AG04450 (cell line): ENCODE data around the gene MATCAP1. TPM values are rescaled to one million over a fixed set of nuclear protein-coding genes. Genes with fewer than 3 reads are reported as not detected.
A peak's percentile ranks its signal among the peaks of the same experiment; 100 is the strongest.

Source experiments
- CTCF ChIA-PET: fragments of 300-600, 350-600 bp; formaldehyde crosslinking; extraction: SDS; loops from one replicate; lab custom pipeline; 2022; ENCODE audit warnings: antibody characterized with exemption, inconsistent platforms; lab: Charles Lee
- POLR2A ChIA-PET: fragments of 350-600 bp; formaldehyde crosslinking; extraction: SDS; loops from one replicate; lab custom pipeline; 2021; ENCODE audit warnings: antibody characterized with exemption, inconsistent platforms; lab: Yijun Ruan, JAX
- DNase-seq: peaks from one replicate; pipeline ENCODE4 v3.0.0-alpha.2; 2011; ENCODE audit warnings: low read depth, low spot score
- H3K27ac ChIP-seq: one replicate; pipeline ENCODE4 v1.5.1; 2012; ENCODE audit warnings: low read depth, low read length, control low read depth
- H3K27me3 ChIP-seq: one replicate; pipeline ENCODE4 v1.6.0; 2012; ENCODE audit warnings: low read length; ENCODE audit not compliant: control insufficient read depth, insufficient read depth
- H3K4me3 ChIP-seq: 2 replicates; pipeline ENCODE4 v1.5.1; 2011; ENCODE audit warnings: mild to moderate bottlenecking, low read depth, low read length, control low read depth
- H3K9me3 ChIP-seq: 2 replicates; pipeline ENCODE4 v1.5.1; 2012; ENCODE audit warnings: low read length; ENCODE audit not compliant: control insufficient read depth, insufficient read depth
- CTCF ChIP-seq: IDR thresholded peaks from 2 replicates; pipeline ENCODE4 v1.5.1; 2011; ENCODE audit warnings: low read depth, low read length, control low read depth, inconsistent platforms
- polyA plus RNA-seq: library from polyadenylated mRNA; depleted of rRNA; stranded (reverse); fragments of >200 nt; gene quantifications from 2 replicates; pipeline ENCODE4 v1.2.3, GENCODE V29; 2011

Gene MATCAP1
- polyA plus RNA-seq, 1 experiment: 13.9 TPM

- no peak for DNase-seq
- ChIA-PET CTCF (interaction anchor here (0.6 kb wide), 1 partner anchor 223 kb away, joined by 3 read pairs; no protein-coding TSS in a partner anchor), POLR2A (interaction anchor here (1.4 kb wide), 1 partner anchor 23 kb away, joined by 3 read pairs; no protein-coding TSS in a partner anchor)
- H3K27ac ChIP-seq: no peak overlapping the region
- H3K9me3 ChIP-seq: no peaks in the 10 kb centered on the region; the same call in 1 of the 2 replicates
- peak overlapping the region; percentile 20; the same call in 1 of the 2 replicates for H3K4me3 ChIP-seq
- H3K27me3 ChIP-seq: no peaks in the 10 kb centered on the region
- no peak for TF ChIP-seq CTCF
Observed at GRCh38 chr16:67177743-67178699, 5.7 kb downstream of the MATCAP1 start.

- no peak overlapping the region for H3K4me3 ChIP-seq
- H3K27me3 ChIP-seq: no peaks in the 10 kb centered on the region
- no peak for TF ChIP-seq CTCF
- POLR2A ChIA-PET: interaction anchor here (1.4 kb wide), 1 partner anchor 21 kb away, joined by 3 read pairs; no protein-coding TSS in a partner anchor
- H3K27ac ChIP-seq: no peak overlapping the region
- DNase-seq: no peak
- no peaks in the 10 kb centered on the region; the same call in 1 of the 2 replicates for H3K9me3 ChIP-seq
- CTCF ChIA-PET: interaction anchor here (0.6 to 2.2 kb wide), 3 partner anchors 9 to 22 kb away, joined by 3 to 11 read pairs (median 7); no protein-coding TSS in a partner anchor
Observed at GRCh38 chr16:67176662-67177061, 7.1 kb downstream of the MATCAP1 start.

GRCh38 chr16:67174706-67175231 is 9.0 kb downstream of the MATCAP1 start:
- CTCF ChIA-PET: interaction anchor here (0.6 to 2.2 kb wide), 4 partner anchors 15 to 316 kb away, joined by 3 to 11 read pairs (median 4); partner anchors contain the start of genes B3GNT9, FBXL8 and TRADD
- no peaks in the 10 kb centered on the region for H3K27me3 ChIP-seq
- peak overlapping the region; percentile 52 for H3K4me3 ChIP-seq
- POLR2A ChIA-PET: interaction anchor here (0.5 to 1.3 kb wide), 3 partner anchors 11 to 228 kb away, joined by 3 to 4 read pairs (median 3); no protein-coding TSS in a partner anchor
- H3K27ac ChIP-seq: no peak overlapping the region
- no peak for DNase-seq
- no peaks in the 10 kb centered on the region; the same call in 1 of the 2 replicates for H3K9me3 ChIP-seq
- TF ChIP-seq CTCF: no peak

GRCh38 chr16:67173808-67174705 is 9.7 kb downstream of the MATCAP1 start:
- DNase-seq: peak; percentile 34
- Histone ChIP-seq H3K4me3 (peak overlapping the region; percentile 52), H3K27ac (no peak overlapping the region), H3K27me3 (no peaks in the 10 kb centered on the region), H3K9me3 (no peaks in the 10 kb centered on the region; the same call in 1 of the 2 replicates)
- TF ChIP-seq CTCF: peak; percentile 25; the same call in 1 of the 2 replicates
- CTCF ChIA-PET: interaction anchor here (0.6 to 1.1 kb wide), 2 partner anchors 14 to 317 kb away, joined by 3 read pairs; partner anchors contain the start of genes FBXL8 and TRADD
- POLR2A ChIA-PET: interaction anchor here (0.5 to 1.3 kb wide), 4 partner anchors 11 to 227 kb away, joined by 3 to 4 read pairs (median 4); no protein-coding TSS in a partner anchor
